Astrocyte of the cerebellum (primary cell): ENCODE results near the gene AFG1L.

Source experiments
- DNase-seq: peaks from one replicate; pipeline ENCODE4 v3.0.0-alpha.2; 2011; ENCODE audit warnings: low read depth
- H3K4me3 ChIP-seq: 2 replicates; pipeline ENCODE4 v1.5.1; 2011; ENCODE audit warnings: mild to moderate bottlenecking, low read depth, low read length, moderate library complexity
- CTCF ChIP-seq: IDR thresholded peaks from 2 replicates; pipeline ENCODE4 v1.5.1; 2012; ENCODE audit warnings: low read length, low read depth, moderate library complexity, mild to moderate bottlenecking; ENCODE audit errors: missing control alignments
- in situ Hi-C: cut with HindIII; loops from 2 replicates; pipeline ENCODE4 v1.10.0; 2017; ENCODE audit warnings: low sequenced_read_pairs

AFG1L gene

GRCh38 chr6:108361312-108361932 lies 66.6 kb downstream of the AFG1L start:
- DNase-seq = no peak
- in situ Hi-C loops = no loop called here
- no peak for TF ChIP-seq CTCF
- no peak overlapping the region for H3K4me3 ChIP-seq

GRCh38 chr6:108362455-108362854 lies 67.6 kb downstream of the AFG1L start:
- TF ChIP-seq CTCF = no peak

GRCh38 chr6:108363113-108363512 lies 68.3 kb downstream of the AFG1L start:
- in situ Hi-C loops = no loop called here
- TF ChIP-seq CTCF = no peak
- no peak overlapping the region for H3K4me3 ChIP-seq
- DNase-seq = no peak

More at GRCh38 chr6:108362455-108362854, 67.6 kb downstream of the AFG1L start:
- H3K4me3 ChIP-seq = no peak overlapping the region
- in situ Hi-C loops = no loop called here
- no peak for DNase-seq

- DNase-seq = no peak
- in situ Hi-C loops = no loop called here
- no peak for TF ChIP-seq CTCF
- H3K4me3 ChIP-seq = peak overlapping the region; percentile 24
These were observed 69.0 kb downstream of the AFG1L start for GRCh38 chr6:108363889-108364313.

GRCh38 chr6:108364470-108364869 lies 69.6 kb downstream of the AFG1L start:
- in situ Hi-C loops = no loop called here
- H3K4me3 ChIP-seq = no peak overlapping the region
- DNase-seq = no peak
- TF ChIP-seq CTCF = no peak

GRCh38 chr6:108365478-108365877 lies 70.6 kb downstream of the AFG1L start:
- in situ Hi-C loops = no loop called here
- TF ChIP-seq CTCF = no peak
- no peak overlapping the region for H3K4me3 ChIP-seq
- no peak for DNase-seq
